Activated CD8-positive, alpha-beta memory T cell treated with anti-CD3 and anti-CD28 coated beads, Interleukin-2, amount 50 U/mL, for 1 hour (primary cell): ENCODE data around the gene VCAN.

Experiments used
- DNase-seq: peaks from one replicate; pipeline ENCODE4 v3.0.0-alpha.2; 2020; ENCODE audit errors: extremely low read depth

Gene VCAN

GRCh38 chr5:83564069-83564749 is 92.7 kb downstream of the VCAN start:
- DNase-seq = no peak

GRCh38 chr5:83567741-83568140 is 96.2 kb downstream of the VCAN start:
- no peak for DNase-seq

- no peak for DNase-seq
Observed at GRCh38 chr5:83568186-83568585, 96.6 kb downstream of the VCAN start.

GRCh38 chr5:83570916-83571315 is 99.4 kb downstream of the VCAN start:
- DNase-seq = no peak

GRCh38 chr5:83572271-83572670 is 100.7 kb downstream of the VCAN start:
- DNase-seq = no peak

GRCh38 chr5:83576341-83576740 is 104.8 kb downstream of the VCAN start:
- DNase-seq = no peak

GRCh38 chr5:83577036-83577636 is 105.6 kb downstream of the VCAN start:
- no peak for DNase-seq

- DNase-seq = no peak
Observed at GRCh38 chr5:83583859-83584258, 112.3 kb downstream of the VCAN start.

- DNase-seq = no peak
Observed at GRCh38 chr5:83586874-83587776, 115.6 kb downstream of the VCAN start.

- DNase-seq = no peak
Observed at GRCh38 chr5:83589786-83590185, 118.2 kb downstream of the VCAN start.

- DNase-seq = no peak
Observed at GRCh38 chr5:83590966-83591365, 119.4 kb downstream of the VCAN start.

- no peak for DNase-seq
Observed at GRCh38 chr5:83595217-83595616, 123.7 kb downstream of the VCAN start.

- no peak for DNase-seq
Observed at GRCh38 chr5:83608122-83608521, 136.6 kb downstream of the VCAN start.

GRCh38 chr5:83614841-83615240 is 143.3 kb downstream of the VCAN start:
- no peak for DNase-seq

- no peak for DNase-seq
Observed at GRCh38 chr5:83628360-83628759, 156.8 kb downstream of the VCAN start.
